ENCODE measurements around the gene INPPL1. TPM values are rescaled to one million over a fixed set of nuclear protein-coding genes. Genes with fewer than 3 reads are reported as not detected.

Gene INPPL1
- total RNA-seq, 1 experiment from 2014 or later, result 203 TPM

- CTCF ChIA-PET, result interaction anchor here (0.6 to 1.4 kb wide), 3 partner anchors 15 to 176 kb away, joined by 3 to 6 read pairs (median 5); no protein-coding TSS in a partner anchor
- peak; percentile 53 for DNase-seq
- intact Hi-C loops (cut with micrococcal nuclease; ENCODE audit: unreplicated experiment), result no loop called here
These were observed 13.5 kb downstream of the INPPL1 start for GRCh38 chr11:72238040-72238450.

GRCh38 chr11:72238492-72239312 is 14.1 kb downstream of the INPPL1 start:
- no TSS peak for BruUV-seq (replicated peaks)
- intact Hi-C loops (cut with micrococcal nuclease; ENCODE audit: unreplicated experiment), result no loop called here
- Mint-ChIP-seq H3K27ac (ENCODE audit: unreplicated experiment) (peak overlapping the region; percentile 40), H3K4me1 (ENCODE audit: low read depth, unreplicated experiment) (no peaks in the 10 kb centered on the region), H3K27me3 (ENCODE audit: unreplicated experiment) (peaks cover 39% of the 10 kb centered on the region), H3K36me3 (ENCODE audit: insufficient read depth, unreplicated experiment) (peaks cover 34% of the 10 kb centered on the region), H3K4me3 (ENCODE audit: low read depth, unreplicated experiment) (peak overlapping the region; percentile 55), H3K9me3 (ENCODE audit: low read depth, unreplicated experiment) (no peaks in the 10 kb centered on the region)
- DNase-seq, result no peak
- TF ChIP-seq CTCF (IDR thresholded peaks at IDR 0.05; ENCODE audit: unreplicated experiment), result no peak
- CTCF ChIA-PET, result interaction anchor here (1.0 to 1.4 kb wide), 2 partner anchors 15 to 176 kb away, joined by 5 to 6 read pairs; no protein-coding TSS in a partner anchor

More at GRCh38 chr11:72238040-72238450, 13.5 kb downstream of the INPPL1 start:
- Mint-ChIP-seq H3K4me1 (ENCODE audit: low read depth, unreplicated experiment) (no peaks in the 10 kb centered on the region), H3K4me3 (ENCODE audit: low read depth, unreplicated experiment) (no peak overlapping the region), H3K9me3 (ENCODE audit: low read depth, unreplicated experiment) (no peaks in the 10 kb centered on the region), H3K27me3 (ENCODE audit: unreplicated experiment) (peaks cover 34% of the 10 kb centered on the region), H3K27ac (ENCODE audit: unreplicated experiment) (no peak overlapping the region), H3K36me3 (ENCODE audit: insufficient read depth, unreplicated experiment) (peaks cover 34% of the 10 kb centered on the region)
- peak; percentile 54 for TF ChIP-seq CTCF (IDR thresholded peaks at IDR 0.05; ENCODE audit: unreplicated experiment)
- no TSS peak for BruUV-seq (replicated peaks)

GRCh38 chr11:72239313-72239848 is 14.8 kb downstream of the INPPL1 start:
- Mint-ChIP-seq H3K4me3 (ENCODE audit: low read depth, unreplicated experiment) (peak overlapping the region; percentile 55), H3K36me3 (ENCODE audit: insufficient read depth, unreplicated experiment) (peaks cover 32% of the 10 kb centered on the region), H3K9me3 (ENCODE audit: low read depth, unreplicated experiment) (no peaks in the 10 kb centered on the region), H3K4me1 (ENCODE audit: low read depth, unreplicated experiment) (no peaks in the 10 kb centered on the region), H3K27me3 (ENCODE audit: unreplicated experiment) (peaks cover 39% of the 10 kb centered on the region), H3K27ac (ENCODE audit: unreplicated experiment) (peak overlapping the region; percentile 40)
- CTCF ChIA-PET, result no interaction called here
- no peak for DNase-seq
- intact Hi-C loops (cut with micrococcal nuclease; ENCODE audit: unreplicated experiment), result no loop called here
- BruUV-seq (replicated peaks), result no TSS peak
- TF ChIP-seq CTCF (IDR thresholded peaks at IDR 0.05; ENCODE audit: unreplicated experiment), result no peak

- Mint-ChIP-seq H3K4me1 (ENCODE audit: low read depth, unreplicated experiment) (no peaks in the 10 kb centered on the region), H3K4me3 (ENCODE audit: low read depth, unreplicated experiment) (peak overlapping the region; percentile 63), H3K9me3 (ENCODE audit: low read depth, unreplicated experiment) (no peaks in the 10 kb centered on the region), H3K27ac (ENCODE audit: unreplicated experiment) (peak overlapping the region; percentile 62), H3K27me3 (ENCODE audit: unreplicated experiment) (peaks cover 39% of the 10 kb centered on the region), H3K36me3 (ENCODE audit: insufficient read depth, unreplicated experiment) (peaks cover 26% of the 10 kb centered on the region)
- CTCF ChIA-PET, result no interaction called here
- intact Hi-C loops (cut with micrococcal nuclease; ENCODE audit: unreplicated experiment), result no loop called here
- no TSS peak for BruUV-seq (replicated peaks)
- peak; percentile 50 for DNase-seq
- TF ChIP-seq CTCF (IDR thresholded peaks at IDR 0.05; ENCODE audit: unreplicated experiment), result no peak
These were observed 15.4 kb downstream of the INPPL1 start for GRCh38 chr11:72239849-72240460.
